ENCODE data around the gene WIPF1. TPM values are rescaled to one million over a fixed set of nuclear protein-coding genes. Genes with fewer than 3 reads are reported as not detected.

WIPF1 gene
- total RNA-seq, 2 donors from 2014 or later = 284 to 319 TPM

DNA sequence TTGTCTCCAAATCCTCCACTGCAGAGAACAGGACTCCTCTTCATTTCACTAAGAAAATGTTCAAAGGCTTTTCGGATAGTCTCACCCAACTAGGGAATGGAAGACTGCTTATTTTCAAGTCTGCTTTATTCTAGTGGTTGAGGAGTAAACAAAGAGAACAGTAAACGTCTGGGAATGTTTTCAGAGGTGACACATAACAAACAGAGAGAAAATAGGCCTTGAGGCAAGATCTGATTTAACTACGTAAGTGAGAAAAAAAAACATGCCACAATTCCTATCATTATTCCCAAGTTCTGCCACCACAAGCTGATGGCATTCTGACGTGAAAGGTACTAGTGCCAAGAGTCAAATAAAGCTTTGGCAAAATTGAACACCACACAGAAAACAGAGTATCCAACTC is 16.7 kb upstream of the WIPF1 start:
- Mint-ChIP-seq H3K9me3 (no peaks in the 10 kb centered on the region), H3K27me3 (no peaks in the 10 kb centered on the region), H3K27ac (no peak overlapping the region), H3K4me1 (ENCODE audit: low read depth in 2 of 2) (peaks cover 50 to 73% of the 10 kb centered on the region in 2 donors), H3K4me3 (no peak overlapping the region), H3K36me3 (no peaks in the 10 kb centered on the region)
- ATAC-seq (no peak), DNase-seq (ENCODE audit: low spot score) (no peak)

- no peak for ATAC-seq
- Mint-ChIP-seq H3K27ac (peak overlapping the region in 1 of 2 donors; percentile 6), H3K9me3 (no peaks in the 10 kb centered on the region), H3K27me3 (no peaks in the 10 kb centered on the region), H3K4me3 (no peak overlapping the region), H3K36me3 (no peaks in the 10 kb centered on the region), H3K4me1 (ENCODE audit: low read depth in 2 of 2) (peaks cover 48 to 71% of the 10 kb centered on the region in 2 donors)
- DNase-seq (ENCODE audit: low spot score) = no peak
Observed at GRCh38 chr2:174613531-174613930, 15.9 kb upstream of the WIPF1 start.

GRCh38 chr2:174612970-174613369 is 15.4 kb upstream of the WIPF1 start:
- ATAC-seq (no peak), DNase-seq (ENCODE audit: low spot score) (no peak)
- Mint-ChIP-seq H3K4me3 (no peak overlapping the region), H3K36me3 (no peaks in the 10 kb centered on the region), H3K9me3 (no peaks in the 10 kb centered on the region), H3K27me3 (no peaks in the 10 kb centered on the region), H3K27ac (peak overlapping the region in 1 of 2 donors; percentile 6), H3K4me1 (ENCODE audit: low read depth in 2 of 2) (peaks cover 50 to 71% of the 10 kb centered on the region in 2 donors)

DNA sequence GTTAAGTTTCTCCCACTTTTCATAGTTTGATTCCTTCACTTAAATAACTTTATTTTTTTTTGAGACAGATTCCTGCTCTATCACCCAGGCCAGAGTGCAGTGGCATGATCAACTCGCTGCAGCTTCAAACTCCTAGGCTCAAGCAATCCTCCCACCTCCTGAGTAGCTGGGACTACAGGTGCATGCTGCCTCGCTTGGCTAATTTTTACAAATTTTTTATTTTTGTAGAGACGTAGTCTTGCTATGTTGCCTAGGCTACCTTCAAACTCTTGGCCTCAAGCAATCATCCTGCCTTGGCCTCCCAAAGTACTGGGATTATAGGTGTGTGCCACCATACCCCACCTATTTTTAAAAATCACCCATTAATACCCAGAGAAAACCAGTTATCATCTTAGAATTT is 14.2 kb upstream of the WIPF1 start:
- Mint-ChIP-seq H3K27ac (peak overlapping the region; percentile 90 to 93), H3K4me3 (no peak overlapping the region), H3K4me1 (ENCODE audit: low read depth in 2 of 2) (peaks cover 47 to 69% of the 10 kb centered on the region in 2 donors), H3K9me3 (no peaks in the 10 kb centered on the region), H3K36me3 (no peaks in the 10 kb centered on the region), H3K27me3 (no peaks in the 10 kb centered on the region)
- no peak for ATAC-seq
- DNase-seq (ENCODE audit: low spot score) = no peak

DNA sequence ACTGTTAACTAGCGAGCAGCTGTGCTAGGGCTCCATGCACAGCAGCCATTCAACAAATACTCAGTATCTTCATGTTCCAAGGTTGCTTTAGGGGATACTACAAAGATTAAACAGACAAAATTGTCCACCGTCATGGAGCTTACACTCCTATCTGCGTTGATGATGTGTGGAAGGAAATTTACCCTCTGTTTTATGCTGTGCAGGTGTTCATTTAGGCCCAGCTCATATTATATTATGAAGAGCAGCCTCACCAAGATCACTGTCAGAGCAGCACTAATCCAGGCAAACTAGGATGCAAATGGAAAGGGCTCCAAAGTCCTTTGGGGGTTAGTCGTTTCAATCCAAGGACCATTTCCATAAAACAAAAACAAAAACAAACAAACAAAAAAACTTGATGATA is 13.4 kb upstream of the WIPF1 start:
- Mint-ChIP-seq H3K4me1 (ENCODE audit: low read depth in 2 of 2) (peaks cover 53 to 69% of the 10 kb centered on the region in 2 donors), H3K4me3 (peak overlapping the region; percentile 71), H3K27ac (peak overlapping the region; percentile 90 to 93), H3K9me3 (no peaks in the 10 kb centered on the region), H3K36me3 (no peaks in the 10 kb centered on the region), H3K27me3 (no peaks in the 10 kb centered on the region)
- ATAC-seq (peak in 1 of 2 donors; percentile 30), DNase-seq (ENCODE audit: low spot score) (no peak)

- Mint-ChIP-seq H3K36me3 (no peaks in the 10 kb centered on the region), H3K9me3 (no peaks in the 10 kb centered on the region), H3K27me3 (no peaks in the 10 kb centered on the region), H3K4me1 (ENCODE audit: low read depth in 2 of 2) (peaks cover 50 to 67% of the 10 kb centered on the region in 2 donors), H3K27ac (peak overlapping the region; percentile 90 to 93), H3K4me3 (peak overlapping the region; percentile 71)
- DNase-seq (ENCODE audit: low spot score) (no peak), ATAC-seq (peak; percentile 64 to 79)
Observed at GRCh38 chr2:174610243-174610995, 12.8 kb upstream of the WIPF1 start.

DNA sequence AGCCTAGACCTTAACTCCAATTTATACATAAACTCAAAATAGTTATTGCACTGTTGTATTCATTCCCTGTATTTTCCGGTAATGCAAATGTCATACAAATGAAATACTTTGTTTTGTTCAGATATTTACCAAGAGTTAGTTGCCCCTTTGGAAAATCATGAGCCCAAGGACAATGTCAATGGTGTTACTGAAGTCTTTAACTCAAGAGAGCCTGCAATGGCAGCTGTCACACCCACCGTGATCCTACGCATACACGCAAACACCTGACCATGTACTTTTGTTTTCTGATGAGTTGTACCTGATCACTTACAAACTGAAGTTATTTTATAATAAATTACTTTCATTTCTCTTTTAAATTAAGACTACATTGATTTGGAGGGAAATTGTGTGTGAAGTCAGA is 11.7 kb upstream of the WIPF1 start:
- no peaks in the 10 kb centered on the region for H3K36me3 Mint-ChIP-seq
- ATAC-seq = no peak
- peaks cover 51 to 71% of the 10 kb centered on the region in 2 donors for H3K4me1 Mint-ChIP-seq (ENCODE audit: low read depth in 2 of 2)
- no peaks in the 10 kb centered on the region for H3K27me3 Mint-ChIP-seq
- H3K9me3 Mint-ChIP-seq = no peaks in the 10 kb centered on the region
- no peak for DNase-seq (ENCODE audit: low spot score)
- H3K27ac Mint-ChIP-seq = peak overlapping the region; percentile 90 to 93
- H3K4me3 Mint-ChIP-seq = no peak overlapping the region

DNA sequence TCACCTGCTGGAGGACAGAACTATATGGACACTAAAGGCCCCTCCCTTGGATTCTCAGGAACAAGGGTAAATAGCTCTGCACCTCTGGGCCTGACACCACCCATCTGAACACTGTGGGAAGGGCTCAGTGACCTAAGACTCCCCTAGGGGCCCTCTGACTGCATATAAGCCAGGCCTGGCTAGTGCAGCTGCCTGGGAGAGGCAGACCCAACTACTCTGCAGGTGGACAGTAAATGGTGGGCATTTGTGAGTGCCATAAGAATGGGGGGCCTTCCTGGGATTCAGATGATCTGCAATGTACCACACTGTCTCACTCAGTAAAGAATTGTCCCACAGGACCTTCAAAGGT is 11.2 kb upstream of the WIPF1 start:
- no peaks in the 10 kb centered on the region for H3K36me3 Mint-ChIP-seq

GRCh38 chr2:174607989-174608865 is 10.6 kb upstream of the WIPF1 start:
- ATAC-seq (peak; percentile 52 to 71), DNase-seq (ENCODE audit: low spot score) (no peak)
- peak overlapping the region; percentile 90 to 93 for H3K27ac Mint-ChIP-seq
- peak overlapping the region; percentile 58 for H3K4me3 Mint-ChIP-seq
- H3K27me3 Mint-ChIP-seq = no peaks in the 10 kb centered on the region
- H3K4me1 Mint-ChIP-seq (ENCODE audit: low read depth in 2 of 2) = peaks cover 48 to 72% of the 10 kb centered on the region in 2 donors
- no peaks in the 10 kb centered on the region for H3K9me3 Mint-ChIP-seq
- H3K36me3 Mint-ChIP-seq = no peaks in the 10 kb centered on the region

More for the DNA sequence above, 11.2 kb upstream of the WIPF1 start:
- H3K4me3 Mint-ChIP-seq = peak overlapping the region; percentile 58
- H3K27me3 Mint-ChIP-seq = no peaks in the 10 kb centered on the region
- H3K27ac Mint-ChIP-seq = peak overlapping the region; percentile 90 to 93
- peaks cover 47 to 68% of the 10 kb centered on the region in 2 donors for H3K4me1 Mint-ChIP-seq (ENCODE audit: low read depth in 2 of 2)
- DNase-seq (ENCODE audit: low spot score) (no peak), ATAC-seq (peak in 1 of 2 donors; percentile 54)
- no peaks in the 10 kb centered on the region for H3K9me3 Mint-ChIP-seq

DNA sequence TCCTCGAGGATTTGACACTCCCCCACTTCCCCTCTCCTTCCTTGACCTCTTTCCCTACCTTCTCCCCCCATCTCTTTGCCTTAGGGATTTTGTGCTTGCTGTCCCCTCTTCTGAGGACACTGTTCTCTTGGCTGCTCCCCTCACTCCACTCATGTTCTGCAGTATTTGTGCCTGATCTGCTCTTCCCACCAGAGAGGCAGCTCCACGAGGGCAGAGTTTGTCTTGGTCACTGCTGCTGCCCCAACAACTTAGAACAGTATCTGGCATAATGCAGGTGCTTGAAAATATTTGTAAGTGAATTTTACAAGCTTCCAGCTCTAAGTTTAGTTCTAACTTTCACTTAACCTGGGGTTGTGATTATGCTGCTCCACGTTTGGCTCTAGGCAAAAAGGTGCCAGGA is 10.0 kb upstream of the WIPF1 start:
- H3K27ac Mint-ChIP-seq = peak overlapping the region; percentile 90 to 93
- H3K4me1 Mint-ChIP-seq (ENCODE audit: low read depth in 2 of 2) = peaks cover 54 to 78% of the 10 kb centered on the region in 2 donors
- peak overlapping the region; percentile 58 for H3K4me3 Mint-ChIP-seq
- DNase-seq (ENCODE audit: low spot score) (no peak), ATAC-seq (no peak)
- no peaks in the 10 kb centered on the region for H3K9me3 Mint-ChIP-seq
- H3K27me3 Mint-ChIP-seq = no peaks in the 10 kb centered on the region
- no peaks in the 10 kb centered on the region for H3K36me3 Mint-ChIP-seq

- ATAC-seq (peak; percentile 62 to 89), DNase-seq (ENCODE audit: low spot score) (no peak)
- Mint-ChIP-seq H3K27me3 (no peaks in the 10 kb centered on the region), H3K36me3 (no peaks in the 10 kb centered on the region), H3K9me3 (no peaks in the 10 kb centered on the region), H3K4me3 (peak overlapping the region; percentile 73), H3K27ac (peak overlapping the region; percentile 90 to 93), H3K4me1 (ENCODE audit: low read depth in 2 of 2) (peaks cover 57 to 81% of the 10 kb centered on the region in 2 donors)
Observed at GRCh38 chr2:174606336-174606735, 8.7 kb upstream of the WIPF1 start.

GRCh38 chr2:174605687-174606086 is 8.1 kb upstream of the WIPF1 start:
- no peaks in the 10 kb centered on the region for H3K27me3 Mint-ChIP-seq
- no peak for DNase-seq (ENCODE audit: low spot score)
- H3K4me1 Mint-ChIP-seq (ENCODE audit: low read depth in 2 of 2) = peaks cover 55 to 79% of the 10 kb centered on the region in 2 donors
- H3K36me3 Mint-ChIP-seq = no peaks in the 10 kb centered on the region
- H3K4me3 Mint-ChIP-seq = peak overlapping the region; percentile 73
- H3K27ac Mint-ChIP-seq = peak overlapping the region; percentile 90 to 93
- no peak for ATAC-seq
- no peaks in the 10 kb centered on the region for H3K9me3 Mint-ChIP-seq

DNA sequence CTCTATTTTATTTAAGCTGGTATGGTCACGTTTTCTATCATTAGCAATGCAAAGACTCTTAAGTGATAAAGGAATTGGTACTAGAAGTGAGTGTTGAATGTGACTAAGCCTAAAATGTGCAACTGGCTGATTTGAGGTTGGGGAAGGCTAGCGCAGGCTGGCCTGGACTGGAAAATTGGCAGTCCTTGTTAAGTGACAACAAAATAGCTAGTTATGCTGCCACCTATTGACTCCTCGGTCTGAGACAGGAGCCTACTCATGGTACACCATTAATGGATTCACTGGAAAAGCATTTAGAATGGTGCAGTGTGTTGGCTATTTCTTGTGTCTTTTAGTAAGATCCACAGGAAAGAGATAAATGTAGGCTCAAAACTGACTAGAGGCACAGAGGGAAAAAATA is 5.7 kb upstream of the WIPF1 start:
- H3K4me1 Mint-ChIP-seq (ENCODE audit: low read depth in 2 of 2) = peaks cover 63 to 87% of the 10 kb centered on the region in 2 donors
- H3K27ac Mint-ChIP-seq = peak overlapping the region; percentile 89 to 98
- no peaks in the 10 kb centered on the region for H3K27me3 Mint-ChIP-seq
- peak; percentile 75 for DNase-seq (ENCODE audit: low spot score)
- peak; percentile 66 to 75 for ATAC-seq
- peak overlapping the region; percentile 9 for H3K4me3 Mint-ChIP-seq
- H3K9me3 Mint-ChIP-seq = no peaks in the 10 kb centered on the region
- H3K36me3 Mint-ChIP-seq = no peaks in the 10 kb centered on the region

DNA sequence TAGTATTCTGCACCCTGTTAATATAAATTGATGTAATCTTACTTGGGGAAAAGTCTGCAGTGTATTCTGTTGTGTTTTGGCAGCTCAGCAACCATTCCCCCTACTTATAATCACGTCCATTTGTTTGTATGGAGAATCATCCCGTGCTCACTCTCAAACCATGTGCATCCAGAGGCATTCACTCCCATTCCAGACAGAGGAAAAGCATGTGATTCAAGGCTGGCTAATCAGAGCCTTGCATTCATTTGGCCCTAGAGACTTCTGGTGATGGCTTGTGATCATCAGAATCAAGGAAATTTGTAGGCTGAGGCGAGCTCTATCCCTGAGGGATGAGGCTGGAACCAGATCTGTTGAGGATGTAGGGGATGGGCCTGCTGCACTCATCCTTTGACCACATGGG is 5.1 kb upstream of the WIPF1 start:
- peaks cover 61 to 87% of the 10 kb centered on the region in 2 donors for H3K4me1 Mint-ChIP-seq (ENCODE audit: low read depth in 2 of 2)
- H3K27ac Mint-ChIP-seq = peak overlapping the region; percentile 89 to 98
- DNase-seq (ENCODE audit: low spot score) = no peak
- ATAC-seq = no peak
- H3K4me3 Mint-ChIP-seq = no peak overlapping the region
- no peaks in the 10 kb centered on the region for H3K27me3 Mint-ChIP-seq
- no peaks in the 10 kb centered on the region for H3K9me3 Mint-ChIP-seq
- no peaks in the 10 kb centered on the region for H3K36me3 Mint-ChIP-seq

All from natural killer cell treated with Interleukin-12 subunit alpha and Interleukin-12 subunit beta and Interleukin-15 and Interleukin-18, amount 100 ng/mL, for 72 hours (primary cell).